Hepatic stellate cell (primary cell): ENCODE data around the gene EIF4E1B.
A peak's percentile ranks its signal among the peaks of the same experiment; 100 is the strongest.

Source experiments
- DNase-seq: peaks from one replicate; pipeline ENCODE4 v3.0.0; 2011; ENCODE audit warnings: low spot score

EIF4E1B gene

GRCh38 chr5:176606032-176606431, 24.4 kb upstream of the EIF4E1B start:
- DNase-seq = no peak

- DNase-seq = no peak
These were observed 23.6 kb upstream of the EIF4E1B start for GRCh38 chr5:176606875-176607274.

- DNase-seq = no peak
These were observed 22.3 kb upstream of the EIF4E1B start for GRCh38 chr5:176608142-176608705.

GRCh38 chr5:176608937-176609723, 21.3 kb upstream of the EIF4E1B start:
- no peak for DNase-seq

GRCh38 chr5:176609724-176610434, 20.6 kb upstream of the EIF4E1B start, which contains the start of gene GPRIN1:
TSS of gene GPRIN1 (minus strand) at chr5:176610156. CDS start at chr5:176599834, 10,322 bp downstream.
- DNase-seq = peak; percentile 91

- DNase-seq = no peak
These were observed 20.1 kb upstream of the EIF4E1B start for GRCh38 chr5:176610435-176610773.

- DNase-seq = peak; percentile 78
These were observed 19.0 kb upstream of the EIF4E1B start for GRCh38 chr5:176611435-176611834.

- no peak for DNase-seq
These were observed 18.5 kb upstream of the EIF4E1B start for GRCh38 chr5:176612008-176612407.

GRCh38 chr5:176612855-176613254, 17.6 kb upstream of the EIF4E1B start:
- no peak for DNase-seq

GRCh38 chr5:176614805-176615478, 15.5 kb upstream of the EIF4E1B start:
- DNase-seq = peak; percentile 89

- DNase-seq = no peak
These were observed 14.0 kb upstream of the EIF4E1B start for GRCh38 chr5:176616511-176616910.

GRCh38 chr5:176618783-176619182, 11.7 kb upstream of the EIF4E1B start:
- DNase-seq = no peak

GRCh38 chr5:176619203-176619568, 11.3 kb upstream of the EIF4E1B start:
- DNase-seq = peak; percentile 80

GRCh38 chr5:176619569-176620332, 10.7 kb upstream of the EIF4E1B start:
- DNase-seq = no peak

GRCh38 chr5:176620333-176620981, 10.0 kb upstream of the EIF4E1B start:
- peak; percentile 49 for DNase-seq

- peak; percentile 45 for DNase-seq
These were observed 8.8 kb upstream of the EIF4E1B start for GRCh38 chr5:176621661-176622079.

- DNase-seq = no peak
These were observed 6.3 kb upstream of the EIF4E1B start for GRCh38 chr5:176624142-176624541.

- no peak for DNase-seq
These were observed 5.5 kb upstream of the EIF4E1B start for GRCh38 chr5:176624938-176625337.

GRCh38 chr5:176625512-176625911, 5.0 kb upstream of the EIF4E1B start:
- no peak for DNase-seq

- DNase-seq = no peak
These were observed 4.3 kb upstream of the EIF4E1B start for GRCh38 chr5:176625966-176626875.
